Activated CD4-positive, alpha-beta T cell treated with anti-CD3 and anti-CD28 coated beads, Interleukin-2, Interleukin-6, amounts not matched to agents 100 ng/mL and 50 ng/mL, durations not matched to agents 16 hours and 8 hours (primary cell): Measurements from ENCODE around the gene B4GALNT1.
"Not testable (repeated sequence)": the region's sequence is repeated elsewhere in the genome, so short reads cannot be mapped to it uniquely, and the experiment has no call there.

ENCODE experiments used
- DNase-seq: peaks from one replicate; pipeline ENCODE4 v3.0.0-alpha.2; 2020

B4GALNT1 gene

GRCh38 chr12:57632958-57633840, at the start of gene B4GALNT1:
B4GALNT1 (minus strand) TSS chr12:57633201; CDS start chr12:57632132, 1,069 bp downstream.
- peak; percentile 76 for DNase-seq

GRCh38 chr12:57679697-57680096, 46.7 kb upstream of the B4GALNT1 start:
- DNase-seq: no peak

GRCh38 chr12:57677947-57678346, 44.9 kb upstream of the B4GALNT1 start:
- DNase-seq: not testable (repeated sequence)

GRCh38 chr12:57674691-57675090, 41.7 kb upstream of the B4GALNT1 start:
- DNase-seq: no peak

GRCh38 chr12:57672801-57673200, 39.8 kb upstream of the B4GALNT1 start:
- no peak for DNase-seq

- not testable (repeated sequence) for DNase-seq
These were observed 38.8 kb upstream of the B4GALNT1 start for GRCh38 chr12:57671811-57672210.

GRCh38 chr12:57669691-57670090, 36.7 kb upstream of the B4GALNT1 start:
- not testable (repeated sequence) for DNase-seq

- no peak for DNase-seq
These were observed 33.9 kb upstream of the B4GALNT1 start for GRCh38 chr12:57666897-57667296.

- DNase-seq: not testable (repeated sequence)
These were observed 32.2 kb upstream of the B4GALNT1 start for GRCh38 chr12:57665066-57665820.

- no peak for DNase-seq
These were observed 28.4 kb upstream of the B4GALNT1 start for GRCh38 chr12:57661376-57661775.

- DNase-seq: no peak
These were observed 25.9 kb upstream of the B4GALNT1 start for GRCh38 chr12:57658890-57659289.

GRCh38 chr12:57657744-57658143, 24.7 kb upstream of the B4GALNT1 start:
- no peak for DNase-seq

GRCh38 chr12:57656408-57656807, 23.4 kb upstream of the B4GALNT1 start:
- not testable (repeated sequence) for DNase-seq

- DNase-seq: no peak
These were observed 22.7 kb upstream of the B4GALNT1 start for GRCh38 chr12:57655541-57656240.

- DNase-seq: no peak
These were observed 21.0 kb upstream of the B4GALNT1 start for GRCh38 chr12:57654042-57654441.

- not testable (repeated sequence) for DNase-seq
These were observed 13.7 kb upstream of the B4GALNT1 start for GRCh38 chr12:57646659-57647049.

- DNase-seq: not testable (repeated sequence)
These were observed 13.1 kb upstream of the B4GALNT1 start for GRCh38 chr12:57645990-57646658.

GRCh38 chr12:57641699-57642442, 8.9 kb upstream of the B4GALNT1 start:
- DNase-seq: no peak

GRCh38 chr12:57640175-57641042, 7.4 kb upstream of the B4GALNT1 start:
- DNase-seq: no peak

GRCh38 chr12:57638096-57638495, 5.1 kb upstream of the B4GALNT1 start:
- no peak for DNase-seq

- DNase-seq: no peak
These were observed 4.4 kb upstream of the B4GALNT1 start for GRCh38 chr12:57637364-57637763.
